MM.1S (cell line): Measurements from ENCODE around the gene FADS3.

Experiments used
- DNase-seq: peaks from one replicate; pipeline ENCODE4 v3.0.0-alpha.2; 2015
- H2AFZ ChIP-seq: fragments of 300-600 bp; sonication (generic); 2 replicates; pipeline ENCODE4 v1.6.0; 2016; ENCODE audit warnings: antibody characterized with exemption, low read length
- H3F3A ChIP-seq: fragments of 300-600 bp; sonication (generic); 2 replicates; pipeline ENCODE4 v1.6.1; 2016; ENCODE audit warnings: mild to moderate bottlenecking, antibody characterized with exemption, low read length, moderate library complexity, mixed read lengths; ENCODE audit not compliant: insufficient read depth
- H3K27ac ChIP-seq: fragments of 300-600 bp; sonication (generic); 2 replicates; pipeline ENCODE4 v1.5.1; 2016; ENCODE audit warnings: mild to moderate bottlenecking, low read length
- H3K27me3 ChIP-seq: fragments of 300-600 bp; sonication (generic); replicated peaks from 2 replicates; pipeline ENCODE4 v1.6.0; 2016; ENCODE audit warnings: low read length; ENCODE audit not compliant: insufficient read depth
- H3K36me3 ChIP-seq: fragments of 300-600 bp; sonication (generic); replicated peaks from 2 replicates; pipeline ENCODE4 v1.6.1; 2016; ENCODE audit warnings: mild to moderate bottlenecking, low read length, mixed read lengths; ENCODE audit not compliant: insufficient read depth
- H3K4me1 ChIP-seq: fragments of 300-600 bp; sonication (generic); 2 replicates; pipeline ENCODE4 v1.6.1; 2016; ENCODE audit warnings: low read length, mixed read lengths
- H3K4me2 ChIP-seq: fragments of 300-600 bp; sonication (generic); 2 replicates; pipeline ENCODE4 v1.6.0; 2016; ENCODE audit warnings: low read depth, low read length
- H3K4me3 ChIP-seq: fragments of 300-600 bp; sonication (generic); 2 replicates; pipeline ENCODE4 v1.5.1; 2016; ENCODE audit warnings: low read length, mixed read lengths
- H3K79me2 ChIP-seq: fragments of 300-600 bp; sonication (generic); 2 replicates; pipeline ENCODE4 v1.6.1; 2016; ENCODE audit warnings: mixed run types, low read length, mixed read lengths
- H3K9ac ChIP-seq: fragments of 300-600 bp; sonication (generic); 2 replicates; pipeline ENCODE4 v1.6.1; 2016; ENCODE audit warnings: low read length, mixed read lengths
- H3K9me2 ChIP-seq: fragments of 300-600 bp; sonication (generic); replicated peaks from 2 replicates; pipeline ENCODE4 v1.6.1; 2016; ENCODE audit warnings: mild to moderate bottlenecking, low read length, mixed read lengths; ENCODE audit not compliant: insufficient read depth
- H3K9me3 ChIP-seq: fragments of 300-600 bp; sonication (generic); replicated peaks from 2 replicates; pipeline ENCODE4 v1.6.1; 2016; ENCODE audit warnings: mild to moderate bottlenecking, low read length, mixed read lengths; ENCODE audit not compliant: insufficient read depth
- H4K20me1 ChIP-seq: fragments of 300-600 bp; sonication (generic); 2 replicates; pipeline ENCODE4 v1.6.1; 2016; ENCODE audit warnings: mild to moderate bottlenecking, low read length, moderate library complexity, mixed read lengths; ENCODE audit not compliant: insufficient read depth
- CTCF ChIP-seq: fragments of 300-600 bp; sonication (generic); IDR thresholded peaks from 2 replicates; pipeline ENCODE4 v1.5.1; 2016; ENCODE audit warnings: antibody characterized with exemption, low read length, mixed read lengths
- EZH2 ChIP-seq: fragments of 300-600 bp; sonication (generic); optimal IDR thresholded peaks from 2 replicates; pipeline ENCODE3; 2017; ENCODE audit warnings: low read depth, mild to moderate bottlenecking, antibody characterized with exemption, low read length, mixed read lengths
- EZH2phosphoT487 ChIP-seq: fragments of 300-600 bp; sonication (generic); IDR thresholded peaks from 2 replicates; pipeline ENCODE4 v1.6.1; 2018; ENCODE audit warnings: antibody characterized with exemption, low read length

Gene FADS3

DNA sequence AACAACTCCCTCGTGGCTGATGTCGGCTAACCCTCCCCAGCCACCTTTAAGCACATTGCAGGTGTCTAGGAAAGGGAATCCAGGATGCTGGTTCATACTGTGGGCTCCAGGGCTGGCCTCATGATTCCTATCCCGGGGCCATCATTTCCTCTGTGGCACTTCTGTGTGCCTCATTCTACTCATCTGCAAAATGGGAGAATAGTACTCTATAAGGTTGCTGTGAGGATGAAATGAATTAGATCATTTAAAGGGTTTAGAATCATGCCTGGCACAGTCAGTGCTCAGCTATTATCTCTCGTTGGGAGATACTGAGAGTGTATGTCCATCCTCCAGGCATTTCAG is 4.3 kb upstream of the FADS3 start:
- no peak overlapping the region for H3K27ac ChIP-seq
- peaks cover 12% of the 10 kb centered on the region; the same call in 1 of the 2 replicates for H3F3A ChIP-seq
- H3K4me2 ChIP-seq: no peak overlapping the region
- peaks cover 5% of the 10 kb centered on the region; the same call in 1 of the 2 replicates for H3K4me1 ChIP-seq
- H3K9me3 ChIP-seq: no peaks in the 10 kb centered on the region
- TF ChIP-seq EZH2 (no peak), CTCF (no peak), EZH2phosphoT487 (no peak)
- H4K20me1 ChIP-seq: no peaks in the 10 kb centered on the region
- DNase-seq: no peak
- no peak overlapping the region for H3K4me3 ChIP-seq
- H3K9ac ChIP-seq: no peak overlapping the region
- H3K79me2 ChIP-seq: no peaks in the 10 kb centered on the region
- no peak overlapping the region for H2AFZ ChIP-seq
- H3K36me3 ChIP-seq: no peaks in the 10 kb centered on the region
- no peaks in the 10 kb centered on the region for H3K9me2 ChIP-seq
- H3K27me3 ChIP-seq: peaks cover 30% of the 10 kb centered on the region

DNA sequence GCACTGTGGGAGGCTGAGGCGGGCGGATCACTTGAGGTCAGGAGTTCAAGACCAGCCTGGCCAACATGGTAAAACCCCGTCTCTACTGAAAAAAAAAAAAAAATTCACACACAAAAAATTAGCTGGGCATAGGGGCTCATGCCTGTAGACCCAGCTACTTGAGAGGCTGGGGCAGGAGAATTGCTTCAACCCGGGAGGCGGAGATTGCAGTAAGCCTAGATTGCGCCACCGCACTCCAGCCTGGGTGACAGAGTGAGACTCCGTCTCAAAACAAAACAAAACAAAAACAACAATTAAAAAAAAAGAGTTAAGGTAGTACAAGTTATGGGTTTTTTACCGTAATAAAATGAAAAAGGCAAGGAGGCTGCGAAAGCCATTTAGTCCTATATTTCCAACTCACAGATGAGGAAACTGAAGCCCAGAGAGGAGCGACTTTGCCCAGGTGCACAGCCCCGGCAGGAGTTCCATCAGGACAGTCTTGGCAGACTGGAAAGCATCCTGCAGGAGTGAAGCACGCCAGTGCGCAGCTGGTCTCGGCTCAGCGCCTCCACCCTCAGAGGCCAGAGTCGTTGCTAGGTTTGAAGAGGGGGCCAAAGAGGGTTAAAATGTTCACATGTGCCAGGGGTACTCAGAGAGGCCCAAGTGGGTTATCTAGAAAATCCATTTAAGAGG is 3.8 kb upstream of the FADS3 start:
- peaks cover 12% of the 10 kb centered on the region; the same call in 1 of the 2 replicates for H3F3A ChIP-seq
- H3K9ac ChIP-seq: no peak overlapping the region
- TF ChIP-seq CTCF (no peak), EZH2phosphoT487 (no peak), EZH2 (no peak)
- H3K27ac ChIP-seq: no peak overlapping the region
- H3K4me3 ChIP-seq: no peak overlapping the region
- no peak overlapping the region for H2AFZ ChIP-seq
- peaks cover 9% of the 10 kb centered on the region; the same call in 1 of the 2 replicates for H3K4me1 ChIP-seq
- no peaks in the 10 kb centered on the region for H3K79me2 ChIP-seq
- H3K36me3 ChIP-seq: no peaks in the 10 kb centered on the region
- no peaks in the 10 kb centered on the region for H4K20me1 ChIP-seq
- no peaks in the 10 kb centered on the region for H3K9me3 ChIP-seq
- no peaks in the 10 kb centered on the region for H3K9me2 ChIP-seq
- DNase-seq: no peak
- H3K27me3 ChIP-seq: peaks cover 30% of the 10 kb centered on the region
- no peak overlapping the region for H3K4me2 ChIP-seq

GRCh38 chr11:61893981-61894380 is 2.6 kb upstream of the FADS3 start:
- Histone ChIP-seq H3K4me1 (peaks cover 4% of the 10 kb centered on the region; the same call in 1 of the 2 replicates), H3K27ac (no peak overlapping the region), H3K9me3 (no peaks in the 10 kb centered on the region), H2AFZ (no peak overlapping the region), H3K4me2 (no peak overlapping the region), H3K4me3 (no peak overlapping the region), H3K36me3 (no peaks in the 10 kb centered on the region), H4K20me1 (no peaks in the 10 kb centered on the region), H3K9ac (no peak overlapping the region), H3K27me3 (peaks cover 30% of the 10 kb centered on the region), H3K79me2 (no peaks in the 10 kb centered on the region), H3F3A (peaks cover 12% of the 10 kb centered on the region; the same call in 1 of the 2 replicates), H3K9me2 (no peaks in the 10 kb centered on the region)
- no peak for DNase-seq
- TF ChIP-seq EZH2phosphoT487 (no peak), CTCF (no peak), EZH2 (no peak)
